ENCODE data around the gene CAPNS2. TPM values are rescaled to one million over a fixed set of nuclear protein-coding genes. Genes with fewer than 3 reads are reported as not detected.

CAPNS2 gene
- total RNA-seq, 1 experiment from 2014 or later, result not detected

DNA sequence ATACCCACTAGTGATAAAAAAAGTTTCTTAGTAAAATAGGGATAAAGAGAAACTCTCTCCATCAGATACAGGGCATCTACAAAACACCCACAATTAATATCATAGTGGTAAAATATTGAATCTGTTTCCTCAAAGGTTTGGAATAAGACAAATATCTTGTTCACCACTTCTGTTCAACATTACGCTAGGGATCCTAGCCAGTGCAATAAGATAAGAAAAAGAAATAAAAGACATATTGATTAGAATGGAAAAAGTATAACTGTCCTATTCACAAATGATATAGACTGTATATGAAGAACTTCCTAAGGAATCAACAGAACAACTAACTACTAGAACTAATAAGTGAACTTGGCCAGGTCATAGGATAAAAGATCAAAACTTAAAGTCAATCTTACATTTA, 44.7 kb upstream of the CAPNS2 start:
- no peaks in the 10 kb centered on the region for H3K4me1 ChIP-seq (ENCODE audit: insufficient read depth, low read length)
- no peak overlapping the region for H3T11ph ChIP-seq (ENCODE audit: low read length)
- peaks cover 31 to 35% of the 10 kb centered on the region in 2 experiments; a peak in 4 of 5 replicates for H3K9me3 Mint-ChIP-seq
- H2BK120ac ChIP-seq (ENCODE audit: low read depth, low read length, poor library complexity, severe bottlenecking), result no peak overlapping the region
- no peak overlapping the region for H3K27ac ChIP-seq (ENCODE audit: insufficient read length, low read depth, low read length)
- no peak overlapping the region for H3K14ac ChIP-seq (ENCODE audit: insufficient read depth, low read length)
- no peak overlapping the region for H3K18ac ChIP-seq (ENCODE audit: insufficient read length, low read depth, low read length)
- no peaks in the 10 kb centered on the region for H3K27me3 Mint-ChIP-seq (ENCODE audit: low read depth)
- H3K79me1 ChIP-seq (ENCODE audit: insufficient read depth, low read depth, low read length, poor library complexity, severe bottlenecking), result no peaks in the 10 kb centered on the region
- no peak overlapping the region for H3K27ac Mint-ChIP-seq
- H2AK5ac ChIP-seq (ENCODE audit: insufficient read length, low read length), result no peak overlapping the region
- no peak overlapping the region for H4K8ac ChIP-seq (replicated peaks; ENCODE audit: insufficient read length, low read depth, low read length)
- no peak overlapping the region for H3K23ac ChIP-seq (ENCODE audit: insufficient read length, low read depth, low read length)
- H3K23me2 ChIP-seq (ENCODE audit: insufficient read length, low read depth, low read length, poor library complexity, severe bottlenecking), result no peaks in the 10 kb centered on the region
- no peak overlapping the region for H4K5ac ChIP-seq (ENCODE audit: insufficient read length, low read depth, low read length)
- no peak overlapping the region for H3K4ac ChIP-seq (ENCODE audit: low read depth, low read length)
- H3K36me3 Mint-ChIP-seq (ENCODE audit: insufficient read depth in 1 of 3, low read depth in 3 of 3), result peaks cover 10 to 33% (median 10%) of the 10 kb centered on the region in 3 experiments; a peak in 5 of 7 replicates
- no peak overlapping the region for H3K9ac ChIP-seq (ENCODE audit: extremely low read depth, insufficient read length, low read length)
- DNase-seq, result no peak
- no peak overlapping the region for H3K4me3 Mint-ChIP-seq
- H2AFZ ChIP-seq (ENCODE audit: low read length), result no peak overlapping the region
- no peak overlapping the region for H4K91ac ChIP-seq (ENCODE audit: insufficient read length, low read depth, low read length)
- H3K27me3 ChIP-seq (ENCODE audit: insufficient read depth, low read length), result no peaks in the 10 kb centered on the region
- TF ChIP-seq, protein P1, sequence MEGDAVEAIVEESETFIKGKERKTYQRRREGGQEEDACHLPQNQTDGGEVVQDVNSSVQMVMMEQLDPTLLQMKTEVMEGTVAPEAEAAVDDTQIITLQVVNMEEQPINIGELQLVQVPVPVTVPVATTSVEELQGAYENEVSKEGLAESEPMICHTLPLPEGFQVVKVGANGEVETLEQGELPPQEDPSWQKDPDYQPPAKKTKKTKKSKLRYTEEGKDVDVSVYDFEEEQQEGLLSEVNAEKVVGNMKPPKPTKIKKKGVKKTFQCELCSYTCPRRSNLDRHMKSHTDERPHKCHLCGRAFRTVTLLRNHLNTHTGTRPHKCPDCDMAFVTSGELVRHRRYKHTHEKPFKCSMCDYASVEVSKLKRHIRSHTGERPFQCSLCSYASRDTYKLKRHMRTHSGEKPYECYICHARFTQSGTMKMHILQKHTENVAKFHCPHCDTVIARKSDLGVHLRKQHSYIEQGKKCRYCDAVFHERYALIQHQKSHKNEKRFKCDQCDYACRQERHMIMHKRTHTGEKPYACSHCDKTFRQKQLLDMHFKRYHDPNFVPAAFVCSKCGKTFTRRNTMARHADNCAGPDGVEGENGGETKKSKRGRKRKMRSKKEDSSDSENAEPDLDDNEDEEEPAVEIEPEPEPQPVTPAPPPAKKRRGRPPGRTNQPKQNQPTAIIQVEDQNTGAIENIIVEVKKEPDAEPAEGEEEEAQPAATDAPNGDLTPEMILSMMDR (conservative IDR thresholded peaks at IDR 0.05), result no peak
- H3K56ac ChIP-seq (ENCODE audit: insufficient read length, low read depth, low read length), result no peak overlapping the region
- H4K20me1 ChIP-seq (ENCODE audit: control insufficient read depth, insufficient read depth, insufficient read length), result no peaks in the 10 kb centered on the region
- no peak overlapping the region for H2BK20ac ChIP-seq (ENCODE audit: low read depth, low read length, poor library complexity, severe bottlenecking)
- no peak overlapping the region for H2BK12ac ChIP-seq (ENCODE audit: insufficient read length, low read depth, low read length)
- H3K79me2 ChIP-seq (ENCODE audit: insufficient read depth, low read length), result no peaks in the 10 kb centered on the region
- H3K4me1 Mint-ChIP-seq, result peaks cover 4 to 6% of the 10 kb centered on the region in 2 experiments; a peak in 3 of 4 replicates
- H2BK5ac ChIP-seq (ENCODE audit: insufficient read length, low read length), result no peak overlapping the region
- no peaks in the 10 kb centered on the region for H3K9me3 ChIP-seq (ENCODE audit: control insufficient read depth, low read depth, low read length)
- WGBS (ENCODE audit: extremely low coverage, insufficient read length, low lambda C conversion rate), result no CpG with 5 or more reads among the region's 1 CpG
- no peak overlapping the region for H2BK15ac ChIP-seq (ENCODE audit: low read depth, low read length)
- H3K4me2 ChIP-seq (ENCODE audit: insufficient read depth, insufficient read length, low read length), result no peak overlapping the region

Data from H9 (cell line).